Measurements from ENCODE around the gene JAZF1.

The JAZF1 gene

DNA sequence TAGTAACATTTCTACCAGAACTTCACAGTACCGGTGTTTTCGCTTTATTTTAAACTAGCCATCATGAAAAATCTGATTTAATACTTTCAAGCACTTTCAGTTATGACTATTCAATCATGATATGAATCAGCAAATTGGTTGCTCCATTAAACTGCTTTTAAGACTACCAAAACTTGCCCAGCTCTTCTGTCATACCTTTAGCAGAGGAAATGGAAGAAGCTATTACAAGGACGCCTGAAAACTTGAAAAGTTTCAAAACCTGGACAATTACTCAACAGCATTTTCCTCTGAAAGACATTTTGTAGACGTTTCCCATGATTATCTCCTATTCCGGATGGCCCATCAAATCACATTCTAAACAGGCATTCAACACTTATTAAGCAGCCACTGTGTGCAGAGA lies 2.0 kb downstream of the JAZF1 start:
- no peak for TF ChIP-seq CTCF (IDR thresholded peaks at IDR 0.05; ENCODE audit: extremely low read depth, insufficient read depth, missing control alignments)
- in situ Hi-C loops (cut with MboI; ENCODE audit: low pct_unique_long_range_greater_than_20kb, low sequenced_read_pairs, unreplicated experiment), result no loop called here
- DNase-seq (ENCODE audit: low spot score), result peak; percentile 66

GRCh38 chr7:28177836-28178235 lies 2.8 kb downstream of the JAZF1 start:
- no peak for DNase-seq (ENCODE audit: low spot score)
- TF ChIP-seq CTCF (IDR thresholded peaks at IDR 0.05; ENCODE audit: extremely low read depth, insufficient read depth, missing control alignments), result no peak
- in situ Hi-C loops (cut with MboI; ENCODE audit: low pct_unique_long_range_greater_than_20kb, low sequenced_read_pairs, unreplicated experiment), result no loop called here

- in situ Hi-C loops (cut with MboI; ENCODE audit: low pct_unique_long_range_greater_than_20kb, low sequenced_read_pairs, unreplicated experiment), result no loop called here
- DNase-seq (ENCODE audit: low spot score), result no peak
- TF ChIP-seq CTCF (IDR thresholded peaks at IDR 0.05; ENCODE audit: extremely low read depth, insufficient read depth, missing control alignments), result no peak
Measured at GRCh38 chr7:28176645-28177044, 4.0 kb downstream of the JAZF1 start.

DNA sequence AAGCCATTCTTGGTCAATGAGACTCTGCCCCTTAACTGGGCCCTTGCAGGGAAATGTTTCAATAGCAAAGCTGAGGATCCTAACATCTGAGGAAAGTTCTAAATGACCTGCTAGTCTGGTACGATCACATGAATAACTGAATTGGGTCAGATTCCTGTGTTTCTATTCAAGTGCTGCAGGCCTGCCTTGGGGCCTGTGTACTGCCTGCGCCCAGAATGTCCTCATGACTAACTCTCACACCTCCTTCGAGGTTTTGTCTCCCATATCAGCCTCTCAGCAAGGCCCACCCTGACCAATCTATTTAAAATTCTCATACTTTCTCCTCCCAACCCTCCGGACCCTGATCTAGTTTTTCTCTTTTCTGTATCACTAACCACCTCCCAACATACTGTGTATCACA lies 4.4 kb downstream of the JAZF1 start:
- in situ Hi-C loops (cut with MboI; ENCODE audit: low pct_unique_long_range_greater_than_20kb, low sequenced_read_pairs, unreplicated experiment), result no loop called here
- no peak for TF ChIP-seq CTCF (IDR thresholded peaks at IDR 0.05; ENCODE audit: extremely low read depth, insufficient read depth, missing control alignments)
- DNase-seq (ENCODE audit: low spot score), result no peak

- DNase-seq (ENCODE audit: low spot score), result no peak
- in situ Hi-C loops (cut with MboI; ENCODE audit: low pct_unique_long_range_greater_than_20kb, low sequenced_read_pairs, unreplicated experiment), result no loop called here
- TF ChIP-seq CTCF (IDR thresholded peaks at IDR 0.05; ENCODE audit: extremely low read depth, insufficient read depth, missing control alignments), result no peak
Measured at GRCh38 chr7:28174901-28175661, 5.5 kb downstream of the JAZF1 start.

GRCh38 chr7:28174442-28174841 lies 6.2 kb downstream of the JAZF1 start:
- TF ChIP-seq CTCF (IDR thresholded peaks at IDR 0.05; ENCODE audit: extremely low read depth, insufficient read depth, missing control alignments), result no peak
- in situ Hi-C loops (cut with MboI; ENCODE audit: low pct_unique_long_range_greater_than_20kb, low sequenced_read_pairs, unreplicated experiment), result no loop called here
- DNase-seq (ENCODE audit: low spot score), result no peak
